ENCODE measurements around the gene PLEKHA5. TPM values are rescaled to one million over a fixed set of nuclear protein-coding genes. Genes with fewer than 3 reads are reported as not detected.

Gene PLEKHA5
- total and polyA plus RNA-seq, 4 donors: 4.9 to 88.5 (median 20.9) TPM

DNA sequence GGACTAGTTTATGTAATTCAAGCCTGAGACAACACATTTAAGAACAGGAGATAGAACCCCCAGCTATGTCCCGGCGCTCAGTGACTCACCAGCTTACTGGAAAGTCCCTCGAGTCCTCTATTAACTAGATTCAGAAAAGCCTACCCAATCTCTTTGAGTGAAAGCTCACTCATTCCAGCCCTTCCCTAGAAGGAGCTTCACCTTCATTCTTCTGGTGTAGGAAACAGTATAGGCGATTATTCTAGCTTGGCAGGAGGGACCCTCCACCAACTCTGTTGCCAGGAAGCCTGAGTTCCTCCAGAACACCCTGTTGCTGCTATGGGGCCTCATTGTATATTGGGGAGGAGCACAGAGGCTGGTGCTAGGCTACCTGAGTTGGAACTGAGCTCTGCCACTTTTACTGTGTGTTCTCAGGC lies 252.6 kb downstream of the PLEKHA5 start:
- ATAC-seq (ENCODE audit: insufficient read depth, low FRiP score) (no peak), DNase-seq (no peak)
- Histone ChIP-seq H3K27me3 (ENCODE audit: control insufficient read depth in 3 of 3, insufficient read depth in 3 of 3, low read length in 2 of 3) (no peaks in the 10 kb centered on the region), H3K9me3 (ENCODE audit: control insufficient read depth in 4 of 4, insufficient read depth in 3 of 4, low read length in 3 of 4) (no peaks in the 10 kb centered on the region), H3K36me3 (ENCODE audit: control insufficient read depth in 4 of 4, insufficient read depth in 4 of 4, low read length in 4 of 4) (peaks cover 0 to 6% (median 0%) of the 10 kb centered on the region in 4 donors), H3K4me1 (ENCODE audit: control insufficient read depth in 5 of 5, insufficient read depth in 5 of 5, low read length in 5 of 5) (peaks cover 0 to 4% (median 0%) of the 10 kb centered on the region in 5 donors), H3K27ac (ENCODE audit: low read depth in 1 of 2, low read length in 1 of 2) (no peak overlapping the region), H3K4me3 (no peak overlapping the region), H3K9ac (ENCODE audit: insufficient read depth in 1 of 2, low read length in 2 of 2) (no peak overlapping the region)
- TF ChIP-seq, protein P1, sequence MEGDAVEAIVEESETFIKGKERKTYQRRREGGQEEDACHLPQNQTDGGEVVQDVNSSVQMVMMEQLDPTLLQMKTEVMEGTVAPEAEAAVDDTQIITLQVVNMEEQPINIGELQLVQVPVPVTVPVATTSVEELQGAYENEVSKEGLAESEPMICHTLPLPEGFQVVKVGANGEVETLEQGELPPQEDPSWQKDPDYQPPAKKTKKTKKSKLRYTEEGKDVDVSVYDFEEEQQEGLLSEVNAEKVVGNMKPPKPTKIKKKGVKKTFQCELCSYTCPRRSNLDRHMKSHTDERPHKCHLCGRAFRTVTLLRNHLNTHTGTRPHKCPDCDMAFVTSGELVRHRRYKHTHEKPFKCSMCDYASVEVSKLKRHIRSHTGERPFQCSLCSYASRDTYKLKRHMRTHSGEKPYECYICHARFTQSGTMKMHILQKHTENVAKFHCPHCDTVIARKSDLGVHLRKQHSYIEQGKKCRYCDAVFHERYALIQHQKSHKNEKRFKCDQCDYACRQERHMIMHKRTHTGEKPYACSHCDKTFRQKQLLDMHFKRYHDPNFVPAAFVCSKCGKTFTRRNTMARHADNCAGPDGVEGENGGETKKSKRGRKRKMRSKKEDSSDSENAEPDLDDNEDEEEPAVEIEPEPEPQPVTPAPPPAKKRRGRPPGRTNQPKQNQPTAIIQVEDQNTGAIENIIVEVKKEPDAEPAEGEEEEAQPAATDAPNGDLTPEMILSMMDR (IDR thresholded peaks at IDR 0.05; ENCODE audit: control extremely low read depth, extremely low read depth): no peak
- WGBS, 2 donors: 57 to 86% methylated on average over 4 of the region's 4 CpGs

DNA sequence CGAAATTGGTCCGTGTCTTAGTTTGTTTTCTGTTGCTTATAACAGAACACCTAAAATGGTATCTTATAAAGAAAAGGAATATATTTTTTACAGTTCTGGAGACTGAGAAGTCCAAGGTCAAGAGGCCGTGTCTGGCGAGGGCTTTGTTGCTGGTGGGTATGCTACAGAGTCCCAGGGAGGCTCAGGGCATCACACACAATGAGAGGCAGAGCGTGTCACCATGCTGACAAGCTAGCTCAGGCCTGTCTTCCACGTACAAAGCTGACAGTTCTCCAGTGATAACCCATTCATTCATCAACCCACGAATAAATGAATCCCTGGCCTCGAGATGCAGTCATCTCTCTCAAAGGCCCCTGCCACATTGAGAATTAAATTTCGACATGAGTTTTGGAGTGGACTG lies 253.0 kb downstream of the PLEKHA5 start:
- H3K4me1 ChIP-seq (ENCODE audit: control insufficient read depth in 5 of 5, insufficient read depth in 5 of 5, low read length in 5 of 5): peaks cover 0 to 4% (median 0%) of the 10 kb centered on the region in 5 donors
- TF ChIP-seq, protein P1 (IDR thresholded peaks at IDR 0.05; ENCODE audit: control extremely low read depth, extremely low read depth): no peak
- DNase-seq (no peak), ATAC-seq (ENCODE audit: insufficient read depth, low FRiP score) (no peak)
- peaks cover 0 to 6% (median 0%) of the 10 kb centered on the region in 4 donors for H3K36me3 ChIP-seq (ENCODE audit: control insufficient read depth in 4 of 4, insufficient read depth in 4 of 4, low read length in 4 of 4)
- H3K27me3 ChIP-seq (ENCODE audit: control insufficient read depth in 3 of 3, insufficient read depth in 3 of 3, low read length in 2 of 3): no peaks in the 10 kb centered on the region
- H3K9ac ChIP-seq (ENCODE audit: insufficient read depth in 1 of 2, low read length in 2 of 2): no peak overlapping the region
- H3K4me3 ChIP-seq: no peak overlapping the region
- no peak overlapping the region for H3K27ac ChIP-seq (ENCODE audit: low read depth in 1 of 2, low read length in 1 of 2)
- no peaks in the 10 kb centered on the region for H3K9me3 ChIP-seq (ENCODE audit: control insufficient read depth in 4 of 4, insufficient read depth in 3 of 4, low read length in 3 of 4)
- WGBS, 2 donors: 86 to 95% methylated on average over 9 of the region's 9 CpGs

DNA sequence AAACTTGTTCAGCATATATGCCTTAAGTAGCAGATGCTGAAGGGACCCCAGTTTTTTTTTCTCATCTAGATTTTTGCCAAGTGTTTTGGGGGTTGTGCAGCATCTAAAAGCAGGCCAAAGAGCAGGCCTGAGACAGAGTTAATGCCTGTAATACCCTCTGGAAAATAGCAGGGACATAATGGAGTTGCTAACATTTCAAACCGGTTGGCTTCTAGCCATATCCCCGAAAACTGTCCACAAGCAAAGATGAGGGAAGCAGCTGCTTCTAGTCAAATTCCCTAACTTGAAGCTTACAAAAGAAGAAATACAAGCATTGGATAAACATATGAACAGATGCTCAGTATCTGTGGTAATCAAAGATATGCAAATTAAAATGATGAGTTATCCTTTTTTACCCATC lies 257.6 kb downstream of the PLEKHA5 start:
- ATAC-seq (ENCODE audit: insufficient read depth, low FRiP score) (no peak), DNase-seq (peak; percentile 78 to 97 (median 94))
- H3K9me3 ChIP-seq (ENCODE audit: control insufficient read depth in 4 of 4, insufficient read depth in 3 of 4, low read length in 3 of 4): no peaks in the 10 kb centered on the region
- WGBS, 2 donors: 84 to 88% methylated on average over 2 of the region's 2 CpGs
- H3K36me3 ChIP-seq (ENCODE audit: control insufficient read depth in 4 of 4, insufficient read depth in 4 of 4, low read length in 4 of 4): no peaks in the 10 kb centered on the region
- peaks cover 0 to 16% (median 1%) of the 10 kb centered on the region in 5 donors for H3K4me1 ChIP-seq (ENCODE audit: control insufficient read depth in 5 of 5, insufficient read depth in 5 of 5, low read length in 5 of 5)
- TF ChIP-seq, protein P1 (IDR thresholded peaks at IDR 0.05; ENCODE audit: control extremely low read depth, extremely low read depth): no peak
- H3K27me3 ChIP-seq (ENCODE audit: control insufficient read depth in 3 of 3, insufficient read depth in 3 of 3, low read length in 2 of 3): no peaks in the 10 kb centered on the region
- no peak overlapping the region for H3K27ac ChIP-seq (ENCODE audit: low read depth in 1 of 2, low read length in 1 of 2)
- H3K9ac ChIP-seq (ENCODE audit: insufficient read depth in 1 of 2, low read length in 2 of 2): peak overlapping the region in 1 of 2 donors; percentile 13
- H3K4me3 ChIP-seq: no peak overlapping the region

DNA sequence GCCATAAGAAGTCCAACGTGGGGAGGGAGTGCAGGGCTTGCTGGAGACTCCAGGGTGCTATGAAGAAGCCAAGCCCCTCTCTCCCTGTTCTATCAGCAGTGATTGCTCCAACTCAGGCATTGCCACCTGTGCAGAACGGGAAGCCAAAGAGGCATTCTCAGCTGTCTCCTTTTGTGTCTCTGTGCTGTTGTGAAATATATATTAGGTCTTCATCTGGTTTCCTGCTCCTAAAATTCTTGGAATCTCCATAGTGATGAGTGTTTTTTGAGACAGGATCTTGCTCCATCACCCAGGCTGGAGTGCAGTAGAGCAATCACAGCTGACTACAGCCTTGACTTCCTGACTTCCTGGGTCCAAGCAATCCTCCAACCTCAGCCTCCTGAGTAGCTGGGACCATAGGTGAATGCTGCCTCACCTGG lies 258.6 kb downstream of the PLEKHA5 start:
- no peaks in the 10 kb centered on the region for H3K9me3 ChIP-seq (ENCODE audit: control insufficient read depth in 4 of 4, insufficient read depth in 3 of 4, low read length in 3 of 4)
- no peak overlapping the region for H3K27ac ChIP-seq (ENCODE audit: low read depth in 1 of 2, low read length in 1 of 2)
- no peaks in the 10 kb centered on the region for H3K27me3 ChIP-seq (ENCODE audit: control insufficient read depth in 3 of 3, insufficient read depth in 3 of 3, low read length in 2 of 3)
- no peak overlapping the region for H3K9ac ChIP-seq (ENCODE audit: insufficient read depth in 1 of 2, low read length in 2 of 2)
- no peak overlapping the region for H3K4me3 ChIP-seq
- 76 to 81% methylated on average over 2 of the region's 2 CpGs for WGBS, 2 donors
- H3K4me1 ChIP-seq (ENCODE audit: control insufficient read depth in 5 of 5, insufficient read depth in 5 of 5, low read length in 5 of 5): peaks cover 0 to 16% (median 1%) of the 10 kb centered on the region in 5 donors
- DNase-seq: peak; percentile 30 to 64 (median 45)
- no peak for ATAC-seq (ENCODE audit: insufficient read depth, low FRiP score)
- TF ChIP-seq, protein P1 (IDR thresholded peaks at IDR 0.05; ENCODE audit: control extremely low read depth, extremely low read depth): no peak
- H3K36me3 ChIP-seq (ENCODE audit: control insufficient read depth in 4 of 4, insufficient read depth in 4 of 4, low read length in 4 of 4): no peaks in the 10 kb centered on the region

Data from lung (tissue), 12 donors.